GM21447 (cell line): ENCODE results near the gene PRKCD.

Experiments used
- ATAC-seq: cut with Tn5 transposase; IDR thresholded peaks from one replicate; pipeline ENCODE4 v1.9.1; 2021; ENCODE audit not compliant: unreplicated experiment

PRKCD gene

DNA sequence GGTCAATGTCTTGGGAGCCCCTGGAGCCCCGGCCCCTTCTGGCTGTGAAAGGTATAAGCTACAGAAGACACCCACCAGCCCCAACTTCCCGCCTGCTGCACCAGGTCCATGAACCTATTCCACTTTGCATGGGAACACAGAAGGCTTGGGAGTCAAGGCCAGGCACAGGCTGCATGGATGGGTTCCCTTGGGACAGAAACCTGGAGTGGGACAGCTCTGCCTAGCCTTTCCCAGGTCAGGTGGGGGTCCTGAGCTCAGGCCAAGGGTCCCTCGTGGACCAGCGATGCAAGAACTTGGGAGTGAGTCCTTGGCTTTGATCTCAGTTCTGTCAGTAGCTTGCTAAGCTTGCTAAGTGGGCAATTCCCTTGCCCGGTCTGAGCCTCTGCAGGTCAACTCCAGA, 69.8 kb downstream of the PRKCD start:
- ATAC-seq: no peak

DNA sequence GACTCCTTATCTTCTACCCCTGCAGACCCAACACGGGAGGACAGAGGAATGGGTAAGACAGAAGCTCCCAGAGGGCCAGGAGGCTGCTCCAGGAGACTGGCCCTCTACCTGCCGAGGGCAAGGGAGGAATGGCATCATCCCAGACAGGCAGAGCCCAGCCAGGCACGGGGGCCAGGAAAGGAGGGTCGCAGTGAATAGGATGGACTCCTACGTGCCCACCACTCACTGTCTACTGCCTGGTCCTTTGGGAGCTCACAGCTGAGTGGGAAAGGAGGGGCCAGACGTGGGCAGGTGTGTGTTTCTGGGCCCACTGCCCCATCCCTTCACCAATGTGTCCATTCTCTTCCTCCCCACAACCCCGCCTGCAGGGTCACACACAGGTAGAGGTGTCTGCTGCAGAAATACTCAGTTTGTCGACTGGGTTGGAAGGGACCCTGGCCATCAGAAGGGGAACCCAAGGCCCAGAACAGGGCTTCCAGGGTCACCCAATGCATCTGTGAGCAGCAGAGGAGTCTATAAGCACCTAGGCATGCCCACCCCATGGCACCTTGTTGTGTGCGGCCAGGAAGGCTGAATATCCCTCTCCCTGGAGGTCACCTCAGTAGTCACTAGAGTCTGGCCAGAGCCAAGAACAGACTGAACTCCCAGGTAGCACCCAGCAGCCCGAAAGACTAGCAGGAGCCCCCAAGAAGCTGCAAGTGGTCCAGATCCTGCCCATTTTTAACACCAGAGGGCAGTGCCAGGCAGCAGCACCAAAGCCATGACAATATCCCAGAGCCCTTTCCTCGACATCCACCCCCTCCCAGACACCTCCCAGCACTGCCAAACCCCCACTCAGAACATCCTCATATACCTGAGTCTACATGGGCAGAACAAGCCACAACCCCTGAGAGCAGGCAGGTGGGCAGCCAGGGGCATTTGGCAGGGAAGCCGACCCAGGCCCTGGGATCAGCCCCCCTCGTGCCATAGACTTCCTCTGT, 70.8 kb downstream of the PRKCD start:
- no peak for ATAC-seq

DNA sequence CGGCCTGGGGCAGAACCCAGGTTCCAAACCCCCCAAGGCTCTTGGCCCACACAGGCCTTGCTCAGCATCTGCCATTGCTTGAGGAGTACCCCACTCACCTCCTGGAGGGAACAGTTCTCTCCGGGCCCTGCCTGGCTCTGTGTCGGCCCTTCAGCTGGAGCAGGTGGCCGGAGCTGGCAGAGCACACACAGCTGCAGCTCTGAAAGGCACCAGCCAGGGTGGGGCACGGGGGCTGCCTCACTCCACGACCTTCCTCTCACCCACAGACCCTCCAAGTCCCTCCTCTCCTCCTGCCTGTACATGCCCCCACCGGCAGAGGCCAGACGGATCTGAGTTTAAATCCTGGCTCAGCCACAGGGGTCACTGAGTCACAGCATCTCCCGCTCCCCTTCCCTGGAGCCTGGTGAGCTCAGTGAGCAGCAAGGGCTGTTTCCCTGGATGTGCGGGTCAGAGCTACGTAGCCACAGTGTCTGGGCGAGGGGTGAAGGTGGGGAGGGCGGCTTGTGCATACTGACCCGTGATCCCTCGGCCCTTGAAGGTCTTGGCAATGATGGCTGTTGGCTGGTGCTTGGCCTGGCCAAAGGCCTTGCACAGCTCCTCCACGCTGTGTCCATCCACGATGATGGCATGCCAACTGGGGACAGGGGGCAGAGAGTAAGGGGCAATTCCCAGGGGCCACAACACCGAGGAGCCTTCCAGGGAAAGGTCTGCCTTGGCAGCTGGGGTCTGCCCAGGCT, 71.8 kb downstream of the PRKCD start:
- ATAC-seq: no peak

DNA sequence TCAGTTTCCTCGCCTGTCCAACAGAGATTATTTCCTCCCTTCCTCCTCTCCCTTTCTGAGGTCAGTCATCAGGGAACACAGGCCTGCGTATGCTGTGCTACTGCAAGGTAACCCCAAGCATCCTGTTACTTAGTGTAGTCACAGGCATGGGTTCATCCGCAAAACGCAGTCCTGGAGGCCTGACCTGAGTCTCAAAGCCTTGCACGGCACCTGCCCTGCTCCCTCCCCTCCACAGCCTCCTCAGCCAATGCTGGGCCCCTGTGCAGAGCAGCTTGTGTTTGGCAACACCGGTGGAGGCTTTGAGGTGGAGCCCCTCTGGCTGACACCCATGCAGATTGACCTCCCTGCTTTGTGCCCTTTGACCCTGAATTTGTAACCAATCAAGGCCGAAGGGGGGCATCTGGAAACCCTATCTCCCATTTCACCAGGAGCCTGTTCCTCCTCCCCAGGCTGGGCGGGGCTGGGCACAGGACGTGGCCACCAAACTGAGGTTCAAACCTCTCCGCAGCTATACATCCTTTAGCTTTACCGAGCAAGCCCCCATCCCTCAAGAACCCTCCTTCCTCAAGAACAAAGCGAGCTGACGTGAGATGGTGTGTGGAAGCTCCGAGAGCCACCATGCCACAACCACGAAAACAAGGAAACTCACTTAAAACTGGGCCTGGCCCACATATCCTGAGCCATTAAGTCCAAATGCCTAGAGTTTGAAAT, 73.3 kb downstream of the PRKCD start:
- ATAC-seq: no peak

DNA sequence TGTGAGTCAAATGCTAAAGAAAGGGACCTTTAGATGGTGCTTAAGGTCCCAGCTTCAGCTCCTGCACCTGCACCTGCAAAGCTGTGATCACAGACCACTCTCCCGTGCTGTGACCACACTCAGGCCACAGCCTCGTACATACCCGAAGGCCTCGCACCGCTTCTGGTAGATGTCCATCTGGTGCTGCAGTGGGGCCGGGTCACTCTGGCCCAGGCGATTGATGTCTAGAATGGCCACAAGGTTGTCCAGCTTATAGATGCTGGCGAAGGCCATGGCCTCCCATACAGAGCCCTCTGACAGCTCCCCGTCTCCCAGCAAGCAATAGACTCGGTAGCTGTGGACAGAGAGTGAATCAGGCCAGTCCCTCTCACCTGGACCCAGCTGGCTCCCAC, 73.8 kb downstream of the PRKCD start:
- no peak for ATAC-seq

DNA sequence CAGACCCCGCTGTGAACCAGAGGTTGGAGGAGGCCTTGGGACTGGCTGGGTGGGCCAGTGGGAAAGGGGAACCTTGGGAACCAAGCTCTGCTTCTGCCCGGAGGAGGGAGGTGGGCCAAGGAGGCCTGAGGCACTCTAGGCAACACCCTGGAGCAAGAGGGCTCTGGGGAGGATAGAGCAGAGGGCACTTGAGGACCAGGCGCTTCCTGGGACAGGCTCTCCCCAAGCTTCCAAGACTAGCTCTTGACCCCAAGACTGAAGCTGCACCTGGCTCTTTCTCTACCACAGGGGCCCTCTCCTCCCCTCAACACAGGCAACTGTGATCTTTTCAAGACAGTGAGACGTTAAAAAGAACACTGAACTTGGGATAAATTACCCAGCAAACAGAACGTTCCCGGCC, 74.5 kb downstream of the PRKCD start:
- no peak for ATAC-seq

DNA sequence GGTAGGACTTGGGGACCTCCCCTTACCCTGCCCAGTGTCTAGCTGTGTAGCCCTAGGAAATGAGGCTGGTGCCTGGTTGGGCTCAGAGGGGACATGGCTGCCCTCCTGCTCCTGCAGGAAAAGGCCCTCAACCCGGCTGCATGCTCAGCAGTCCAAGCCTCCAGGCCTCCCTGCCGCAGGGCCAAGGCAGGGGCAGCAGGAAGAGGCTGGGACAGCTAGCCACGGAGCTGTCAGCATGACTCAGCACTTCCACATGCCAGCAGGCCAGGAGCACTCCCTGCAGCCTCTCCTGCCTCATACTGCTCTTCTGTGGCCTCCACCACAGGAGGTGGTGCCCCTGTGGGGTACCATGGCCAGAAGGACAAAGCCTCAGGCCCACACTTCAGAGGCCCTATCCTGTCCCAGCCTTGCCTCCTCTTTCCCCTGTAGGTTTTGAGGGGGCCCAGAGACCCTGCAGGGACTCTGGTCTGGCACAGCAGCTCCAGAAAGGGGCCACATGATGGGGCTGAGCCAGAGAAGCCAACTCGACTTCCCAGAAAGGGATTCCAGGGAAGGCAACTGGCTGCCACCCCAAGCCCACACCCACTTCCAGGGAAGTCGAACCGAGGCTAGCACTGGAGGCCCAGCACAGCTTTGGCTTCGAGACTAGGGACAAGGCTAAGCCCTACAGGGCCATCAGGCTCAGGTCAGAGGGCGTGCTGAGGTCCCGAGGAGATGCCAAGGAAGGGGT, 75.3 kb downstream of the PRKCD start:
- ATAC-seq: no peak

DNA sequence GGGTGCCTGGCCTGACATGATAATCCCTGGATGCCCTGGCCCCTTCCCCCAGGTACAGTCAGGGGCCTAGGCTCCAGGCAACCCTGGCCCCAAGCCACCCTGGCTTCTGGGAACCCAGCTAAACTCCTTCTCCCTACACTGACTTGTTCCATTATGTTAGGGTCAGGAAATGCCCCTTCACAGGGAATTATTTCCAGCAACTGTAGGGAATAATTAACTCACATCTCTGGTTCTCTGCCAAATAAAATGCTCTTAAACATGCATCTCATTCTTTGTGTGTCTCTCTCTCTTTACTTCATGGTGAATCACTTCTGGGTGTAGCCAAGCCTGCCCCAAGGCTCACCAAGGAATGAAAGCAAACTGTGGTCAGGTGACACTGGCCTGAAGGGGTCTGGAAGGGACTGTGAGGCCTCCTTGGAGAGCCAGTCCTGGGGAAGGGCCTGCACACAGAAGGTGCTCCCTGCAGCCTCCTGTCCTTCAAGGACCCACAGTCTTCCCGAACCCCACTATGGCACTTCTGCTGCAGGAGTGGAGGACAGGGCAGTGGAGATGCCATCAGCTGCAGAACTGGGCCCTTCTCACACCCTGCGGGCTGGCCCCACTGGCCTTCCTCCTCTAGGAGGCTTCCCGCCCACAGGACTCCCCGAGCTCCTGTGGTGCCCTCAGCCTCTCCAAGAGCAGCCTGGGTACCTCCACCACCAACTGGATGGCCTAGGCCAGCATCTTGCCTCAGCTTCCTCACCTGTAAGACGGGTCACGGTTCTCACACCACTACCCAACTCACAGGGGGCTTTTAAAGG, 77.2 kb downstream of the PRKCD start:
- no peak for ATAC-seq

DNA sequence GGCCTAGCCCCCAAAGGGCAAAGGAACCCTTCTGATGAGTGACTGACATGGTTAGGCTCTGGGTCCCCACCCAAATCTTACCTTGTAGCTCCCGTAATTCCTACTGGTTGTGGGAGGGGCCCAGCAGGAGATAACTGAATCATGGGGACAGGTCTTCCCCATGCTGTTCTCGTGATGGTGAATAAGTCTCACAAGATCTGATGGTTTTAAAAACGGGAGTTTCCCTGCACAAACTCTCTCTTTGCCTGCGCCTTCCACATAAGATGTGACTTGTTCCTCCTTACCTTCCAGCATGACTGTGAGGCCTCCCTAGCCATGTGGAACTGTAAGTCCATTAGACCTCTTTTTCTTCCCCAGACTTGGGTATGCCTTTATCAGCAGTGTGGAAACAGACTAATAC, 77.9 kb downstream of the PRKCD start:
- no peak for ATAC-seq

DNA sequence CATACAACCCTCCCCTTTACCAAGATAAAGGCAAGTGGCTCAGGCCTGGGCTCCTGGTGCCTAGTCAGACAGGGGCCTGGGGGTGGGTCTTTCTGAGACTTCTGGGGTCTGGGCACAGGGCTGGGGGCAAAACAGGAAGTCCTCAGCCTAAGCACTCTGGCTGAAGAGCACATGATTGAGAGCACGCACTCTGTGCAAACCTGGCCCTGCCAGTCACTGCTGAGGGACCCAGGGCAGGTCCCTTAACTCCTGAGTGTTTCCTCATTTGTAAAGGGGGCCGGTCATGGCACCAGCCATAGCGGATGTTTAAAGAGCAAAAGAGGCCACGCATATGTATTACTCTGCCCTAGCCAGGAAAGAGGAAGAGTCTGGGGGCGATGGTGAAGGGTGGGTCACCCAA, 78.8 kb downstream of the PRKCD start:
- no peak for ATAC-seq

DNA sequence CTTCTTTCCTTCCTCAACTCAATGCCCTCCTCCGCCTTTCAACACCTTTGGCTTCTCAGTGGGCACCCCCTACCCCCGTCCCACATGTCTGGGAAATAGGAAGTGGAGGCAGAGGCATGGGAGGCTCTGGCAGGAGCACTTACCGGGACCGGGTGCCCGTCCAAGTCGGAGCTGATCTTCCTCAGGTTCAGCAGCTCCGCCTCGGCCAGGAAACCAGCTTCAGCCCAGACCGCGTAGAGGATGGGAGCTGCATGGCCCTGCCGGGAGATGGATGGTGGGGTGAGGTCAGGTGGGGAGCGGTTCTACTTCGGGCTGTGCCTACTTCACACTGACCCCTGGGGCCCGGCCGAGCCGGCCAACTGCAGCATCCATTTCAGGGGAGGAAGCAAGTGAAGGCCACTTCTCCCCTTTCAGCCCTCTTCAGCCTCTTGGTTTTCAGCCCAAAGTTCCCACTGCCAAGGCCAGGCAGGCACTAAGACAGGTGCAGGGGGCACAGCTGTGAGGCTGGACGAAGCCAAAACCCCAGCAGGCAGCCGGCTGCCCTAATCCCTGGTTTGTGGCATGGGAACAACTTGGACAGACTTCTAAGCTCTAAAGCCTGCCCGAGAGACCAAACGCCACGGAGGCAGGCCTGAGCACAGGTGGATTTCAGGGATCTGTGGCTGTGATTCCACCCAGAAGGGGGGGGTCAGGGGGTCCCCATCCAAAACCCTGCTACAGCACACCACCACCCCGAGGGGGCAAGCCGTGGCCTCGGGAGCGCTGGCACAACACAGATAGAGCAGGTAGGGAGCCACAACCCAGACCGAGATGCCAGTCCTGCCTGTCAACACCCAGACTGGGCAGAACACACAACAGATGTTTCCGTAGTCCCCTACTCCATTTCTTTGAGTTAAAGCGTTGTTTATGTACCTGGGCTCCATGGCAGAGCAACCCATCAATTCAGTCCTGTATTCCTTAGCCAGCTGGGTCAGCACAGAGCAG, 80.3 kb downstream of the PRKCD start:
- no peak for ATAC-seq

DNA sequence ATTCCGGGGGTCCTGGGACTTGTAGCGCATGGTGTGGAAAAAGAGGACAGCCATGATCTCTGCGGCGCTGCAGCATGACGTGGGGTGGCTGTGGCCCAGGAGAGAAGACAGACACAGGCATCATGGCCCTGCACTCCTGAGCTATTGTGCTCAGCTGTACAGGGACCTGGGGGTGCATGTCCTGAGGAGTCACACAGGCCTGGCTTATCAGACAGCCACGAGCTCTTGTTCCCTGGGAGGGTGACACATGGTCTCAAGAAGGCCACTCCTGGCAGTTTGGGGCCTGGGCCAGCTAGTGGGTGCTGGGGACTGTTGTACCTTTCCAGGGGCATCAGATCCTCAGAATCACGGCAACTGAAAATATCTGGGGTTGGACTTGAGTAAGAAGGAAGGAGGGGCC, 81.1 kb downstream of the PRKCD start:
- no peak for ATAC-seq
